ENCODE results near the gene SWAP70.

The SWAP70 gene

DNA sequence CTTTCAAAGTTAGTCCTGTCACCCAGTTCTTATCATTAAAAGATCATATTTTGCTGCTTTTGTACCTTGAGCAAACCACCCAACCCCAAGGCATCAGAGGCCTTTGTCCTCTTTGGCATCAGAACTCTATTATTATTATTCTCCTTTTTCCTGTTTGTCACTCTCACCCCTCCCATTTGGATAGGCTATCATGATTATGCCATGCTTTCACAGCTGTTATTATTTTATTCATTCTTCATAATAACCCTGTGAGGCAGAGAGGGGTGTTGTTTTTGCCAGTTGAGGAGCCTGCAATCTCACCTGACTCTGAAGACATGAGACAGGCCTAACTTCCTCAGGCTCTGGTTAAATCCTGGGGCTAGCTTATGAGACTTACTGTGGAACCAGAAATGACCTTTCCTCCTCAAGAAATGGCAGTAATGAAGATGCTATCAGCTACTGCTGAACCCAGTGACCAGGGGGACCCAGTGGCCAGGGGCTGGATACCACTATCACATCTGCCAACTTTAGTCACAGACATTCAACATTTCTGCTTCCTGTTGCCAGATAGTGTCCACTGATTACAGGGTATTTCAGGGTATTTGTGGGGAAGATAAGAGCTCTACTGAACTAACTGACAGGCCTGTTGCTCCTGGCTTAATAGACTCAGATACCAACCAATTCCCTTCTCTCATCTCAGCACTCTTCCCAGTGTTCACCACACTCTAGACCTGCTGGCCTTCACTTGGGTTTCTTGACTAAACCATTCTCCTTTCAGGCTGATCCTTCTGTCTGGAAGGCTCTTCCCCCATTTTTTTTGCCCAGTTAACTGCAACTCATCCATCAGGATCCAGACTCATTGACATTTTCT is 11.8 kb upstream of the SWAP70 start:
- no peak for DNase-seq

DNA sequence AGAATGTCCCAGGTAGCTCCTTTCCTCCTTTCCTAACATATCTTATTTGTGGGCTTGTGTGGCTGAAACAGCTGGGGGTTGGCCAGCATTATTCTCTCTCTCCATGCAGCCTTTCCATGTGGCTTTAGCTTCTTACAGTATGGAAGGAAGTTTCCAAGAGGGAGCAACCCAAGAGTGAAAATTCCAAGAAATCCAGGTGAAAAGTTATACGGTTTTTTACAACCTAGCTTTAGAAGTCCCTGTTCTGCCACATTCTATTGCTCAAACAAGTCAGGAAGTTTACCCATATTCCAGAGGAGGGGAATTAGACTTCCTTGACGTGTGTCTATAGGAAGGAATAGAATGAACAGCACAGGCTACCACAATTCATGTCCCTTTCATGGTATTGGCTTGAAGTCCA is 10.0 kb upstream of the SWAP70 start:
- DNase-seq, result no peak

DNA sequence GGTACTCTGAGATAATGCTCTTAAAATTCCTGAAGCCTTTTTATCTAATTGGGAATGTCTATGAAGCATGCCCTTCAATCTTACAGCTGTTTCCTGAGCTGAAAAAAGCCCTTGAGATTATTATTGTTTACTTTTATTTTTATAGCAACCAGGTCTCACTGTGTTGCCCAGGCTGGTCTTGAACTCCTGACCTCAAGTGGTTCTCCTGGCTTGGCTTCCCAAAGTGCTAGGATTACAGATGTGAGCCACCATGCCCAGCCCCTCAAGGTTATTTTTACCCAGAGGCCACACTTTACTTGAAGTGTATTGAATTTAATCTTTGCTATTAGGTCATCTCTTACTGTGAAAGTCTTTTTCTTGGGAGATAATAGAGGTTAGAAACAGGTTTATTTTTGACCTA is 7.0 kb upstream of the SWAP70 start:
- DNase-seq, result no peak

DNA sequence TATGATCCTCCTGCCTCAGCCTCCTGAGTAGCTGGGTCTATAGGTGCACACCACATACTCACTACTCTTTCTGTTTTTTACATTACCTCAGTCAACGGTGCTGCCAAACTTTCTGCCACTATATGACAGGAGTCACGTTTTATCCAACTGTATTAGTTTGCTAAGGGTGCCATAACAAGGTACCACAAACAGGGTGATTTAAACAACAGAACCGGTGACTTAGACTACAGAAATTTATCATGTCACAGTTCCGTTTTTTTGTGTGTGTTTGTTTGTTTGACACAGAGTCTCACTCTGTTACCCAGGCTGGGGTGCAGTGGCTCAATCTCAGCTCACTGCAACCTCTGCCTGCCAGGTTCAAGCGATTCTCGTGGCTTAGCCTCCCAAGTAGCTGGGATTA is 6.3 kb upstream of the SWAP70 start:
- DNase-seq, result no peak

DNA sequence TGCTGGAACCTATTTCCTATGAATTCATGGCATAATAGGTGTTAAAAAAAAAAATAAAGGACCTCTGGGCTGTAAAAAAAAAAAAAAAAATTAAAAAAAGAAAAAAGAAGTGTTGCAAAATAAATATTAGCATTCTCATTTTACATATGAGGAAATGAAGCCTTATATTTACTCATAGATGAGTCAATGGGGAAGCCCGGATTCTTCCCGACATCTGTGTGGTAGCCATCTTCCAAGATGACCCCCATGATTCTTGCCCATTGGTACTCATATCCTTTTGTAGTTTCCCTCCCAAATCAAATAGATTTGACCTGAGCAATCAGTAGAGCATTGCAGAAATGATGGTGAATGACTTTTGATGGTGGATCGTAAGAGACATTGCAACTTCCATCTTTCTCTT is 3.0 kb upstream of the SWAP70 start:
- DNase-seq, result no peak

DNA sequence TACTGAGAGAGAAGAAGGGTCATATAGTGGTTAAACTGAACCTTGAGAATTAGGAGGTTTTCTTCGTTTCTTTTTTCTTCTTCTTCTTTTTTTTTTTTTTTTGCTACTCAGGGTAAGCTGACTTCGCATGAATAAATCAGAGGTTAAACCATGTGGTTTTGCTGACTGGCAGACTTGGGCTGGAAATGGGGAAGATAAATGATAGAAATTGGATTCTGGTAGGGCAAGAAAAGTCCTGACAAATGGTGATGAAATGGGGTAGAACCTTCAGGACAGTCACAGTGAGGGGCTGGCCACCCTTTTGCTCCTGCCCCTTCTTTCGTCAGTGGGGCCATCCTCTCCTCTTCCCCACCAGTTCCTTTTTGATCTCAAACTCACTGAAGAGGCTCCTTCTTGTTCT is 1.6 kb upstream of the SWAP70 start:
- no peak for DNase-seq

DNA sequence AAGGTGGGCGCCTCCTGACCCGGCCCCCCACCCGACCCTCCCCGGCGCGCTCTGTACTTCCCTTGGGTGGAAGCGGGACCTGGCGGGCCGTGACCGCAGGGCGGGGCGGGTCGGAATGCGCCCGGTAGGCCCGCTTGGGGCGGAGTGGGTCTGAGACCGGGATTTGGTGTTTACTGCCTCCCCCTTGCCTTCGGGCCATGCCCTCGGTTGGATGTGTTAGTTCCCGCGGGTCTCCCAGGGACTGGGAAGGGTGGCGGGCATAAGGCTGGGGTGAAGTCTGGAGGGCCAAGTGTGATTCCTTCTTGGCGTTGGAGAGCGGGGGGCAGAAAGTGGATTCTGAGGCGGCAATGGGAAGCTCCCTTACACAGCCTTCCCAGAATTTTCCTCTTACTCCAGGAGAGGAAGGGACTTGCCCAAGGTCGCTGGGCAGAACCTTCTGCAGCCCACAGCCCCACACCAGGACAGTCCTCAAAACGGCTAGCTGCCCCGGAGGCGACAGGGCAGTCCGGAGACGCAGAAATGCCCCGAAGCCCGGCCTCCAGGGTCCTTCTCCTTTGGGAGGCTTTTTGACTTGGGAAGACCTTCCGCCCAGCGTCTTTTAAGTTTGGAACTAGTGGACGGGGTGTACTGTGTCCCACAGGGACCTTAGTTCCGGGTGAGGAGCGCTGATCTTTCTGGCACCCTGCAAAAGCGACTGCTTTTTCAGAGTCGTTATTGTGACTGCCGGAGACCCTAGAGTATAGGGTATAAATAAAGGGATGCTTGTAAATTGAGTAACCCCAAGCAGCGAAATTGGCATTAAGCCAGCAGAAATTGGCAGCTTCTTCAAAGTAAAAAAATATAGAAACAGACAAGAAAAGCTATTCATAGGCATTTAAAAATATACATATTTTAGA is 647 bp downstream of the SWAP70 start:
- no peak for DNase-seq

DNA sequence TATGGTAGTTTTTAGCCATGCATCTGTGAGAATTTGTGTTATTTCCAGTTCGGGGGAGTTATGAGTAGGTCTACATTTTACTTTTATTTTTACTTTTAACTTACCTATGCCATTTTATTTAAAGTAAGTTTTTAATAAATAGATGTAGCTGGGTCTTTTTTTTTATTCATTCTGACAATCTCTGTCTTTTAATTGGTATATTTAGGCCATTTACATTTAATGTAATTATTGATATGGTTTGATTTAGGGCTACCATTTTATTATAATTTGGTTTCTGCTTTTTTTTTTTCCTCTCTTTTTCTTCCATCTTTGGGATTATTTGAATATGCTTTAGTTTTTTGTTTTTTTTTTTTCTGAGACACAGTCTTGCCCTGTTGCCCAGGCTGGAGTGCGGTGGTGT is 1.9 kb downstream of the SWAP70 start:
- DNase-seq, result no peak

DNA sequence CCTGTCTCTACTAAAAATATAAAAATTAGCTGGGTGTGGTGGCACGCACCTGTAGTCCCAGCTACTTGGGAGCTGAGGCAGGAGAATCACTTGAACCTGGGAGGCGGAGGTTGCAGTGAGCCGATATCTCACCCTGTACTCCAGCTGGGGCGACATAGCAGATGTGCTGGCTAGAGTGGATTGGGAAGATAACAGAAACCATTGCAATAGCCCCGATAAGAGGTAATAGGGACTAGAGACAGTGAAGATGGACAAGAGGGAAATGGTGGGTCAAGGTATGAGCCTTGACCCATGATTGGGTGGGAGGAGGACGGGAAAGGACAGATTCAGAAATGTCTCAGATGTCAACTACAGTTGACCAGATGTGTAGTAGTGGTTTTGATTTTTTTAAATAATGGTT is 6.1 kb downstream of the SWAP70 start:
- DNase-seq, result no peak

DNA sequence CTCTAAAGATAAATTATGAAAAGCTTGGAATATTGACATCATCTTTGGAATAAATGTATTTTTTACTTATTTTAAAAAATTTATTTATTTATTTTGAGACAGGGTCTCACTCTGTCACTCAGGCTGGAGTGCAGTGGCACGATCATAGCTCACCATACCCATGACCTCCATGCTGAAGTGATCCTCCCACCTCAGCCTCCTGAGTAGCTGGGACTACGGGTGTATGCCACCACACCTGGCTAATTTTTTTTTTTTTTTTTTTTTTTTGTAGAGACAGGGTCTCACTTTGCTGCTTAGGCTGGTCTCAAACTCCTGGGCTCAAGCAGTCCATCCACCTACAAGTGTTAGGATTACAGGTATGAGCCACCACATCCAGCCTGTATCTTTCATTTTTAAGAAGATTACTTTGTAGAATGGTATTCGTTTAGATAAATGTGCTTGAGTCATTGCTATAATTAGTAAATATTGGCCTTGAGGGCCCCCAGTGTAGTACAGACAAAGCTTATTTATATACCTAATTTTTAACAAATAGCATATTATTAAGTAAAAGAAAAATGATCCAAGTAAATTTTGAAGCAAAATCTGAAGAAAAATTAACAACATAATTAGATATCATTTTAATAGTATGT is 8.5 kb downstream of the SWAP70 start:
- DNase-seq, result no peak

DNA sequence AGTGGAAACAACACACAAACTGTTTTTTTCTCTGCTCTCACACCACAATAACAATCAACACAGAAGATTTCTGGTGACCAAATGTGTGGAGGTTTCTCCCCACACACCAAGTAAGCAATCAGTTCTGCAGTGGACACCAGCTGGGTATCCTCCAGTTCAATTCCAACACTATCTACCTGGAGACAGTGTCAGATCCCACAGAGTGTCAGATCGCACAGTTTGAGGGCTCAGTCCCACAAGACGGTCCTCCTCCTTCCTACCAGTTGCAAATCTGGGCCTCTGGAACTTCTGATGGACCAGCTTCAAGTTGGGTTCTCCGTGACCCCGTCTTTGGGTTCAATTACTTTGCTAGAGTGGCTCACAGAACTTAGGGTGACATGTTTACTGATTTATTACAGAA is 9.0 kb downstream of the SWAP70 start:
- no peak for DNase-seq

DNA sequence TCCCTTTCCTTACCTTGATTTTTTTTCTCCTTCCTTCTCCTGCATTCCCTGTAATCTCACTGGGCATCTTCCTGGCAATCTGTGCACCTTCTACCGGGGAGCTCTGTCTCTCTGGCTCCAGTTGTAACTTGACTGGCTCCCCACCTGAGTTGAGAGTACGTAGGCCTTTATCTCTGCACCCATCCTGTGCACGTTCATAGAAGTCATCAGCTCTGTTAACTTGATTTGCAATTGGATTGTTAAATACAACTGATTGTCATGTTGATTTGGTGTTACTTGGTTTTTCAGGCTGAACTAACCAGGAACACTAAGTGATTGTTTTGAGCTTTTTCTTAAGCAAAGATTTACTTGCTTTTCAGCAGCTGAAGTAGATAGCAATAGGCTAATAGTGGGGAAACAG is 11.8 kb downstream of the SWAP70 start:
- no peak for DNase-seq

DNA sequence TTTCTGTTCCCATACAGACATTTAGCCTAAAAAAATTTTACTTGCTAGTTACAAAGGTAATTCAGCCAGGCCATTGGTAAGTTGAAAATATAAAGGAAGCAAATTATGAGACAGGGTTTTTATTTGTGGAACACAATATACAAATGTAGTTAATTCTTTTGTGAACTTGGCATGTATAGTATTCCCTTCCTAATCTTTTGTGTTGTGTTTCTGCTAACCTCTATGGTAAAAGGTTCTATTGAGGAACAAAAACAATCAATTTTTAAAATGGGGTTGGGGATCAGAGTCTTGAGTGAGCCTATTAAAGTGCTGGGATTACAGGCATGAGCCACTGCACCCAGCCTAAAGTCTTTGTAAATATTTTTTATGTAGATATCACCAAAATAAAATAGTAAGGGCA is 14.1 kb downstream of the SWAP70 start:
- no peak for DNase-seq

DNA sequence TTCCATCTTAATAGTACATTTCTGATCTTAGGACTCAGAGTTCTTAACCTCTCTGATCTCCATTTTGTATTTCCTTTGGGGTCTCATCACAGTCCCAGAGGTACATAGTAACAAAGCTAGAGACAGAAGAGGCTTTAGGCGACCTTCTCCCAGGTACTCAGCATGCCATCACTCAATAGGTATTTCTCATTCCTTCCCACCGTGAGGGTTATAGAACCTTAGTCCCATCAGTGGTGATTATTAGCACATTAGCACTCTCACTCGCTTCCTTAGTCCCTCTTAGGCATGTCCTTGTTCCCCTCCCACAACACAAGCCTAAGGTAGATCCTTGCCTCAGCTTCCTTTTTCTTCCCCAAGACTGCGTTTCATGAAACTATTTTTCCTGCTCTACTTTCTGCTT is 14.7 kb downstream of the SWAP70 start:
- DNase-seq, result no peak

DNA sequence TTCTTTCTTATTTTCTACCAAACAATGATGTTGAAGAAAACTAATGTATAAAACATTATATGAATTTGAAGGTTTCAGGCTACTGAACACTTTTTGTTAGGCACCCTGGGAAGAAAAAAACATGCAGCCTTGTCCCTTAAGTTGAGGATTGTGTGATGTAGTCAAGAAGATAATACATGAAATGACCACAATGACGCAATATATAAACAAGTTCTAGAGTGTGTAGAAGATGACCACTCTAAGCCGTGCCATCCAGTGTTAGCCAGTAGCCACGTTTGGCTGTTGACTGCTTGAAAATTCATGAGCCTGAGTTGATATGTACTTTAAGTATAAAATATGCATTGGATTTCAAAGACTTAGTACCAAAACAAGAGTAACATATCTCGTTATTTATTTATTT is 16.2 kb downstream of the SWAP70 start:
- no peak for DNase-seq

DNA sequence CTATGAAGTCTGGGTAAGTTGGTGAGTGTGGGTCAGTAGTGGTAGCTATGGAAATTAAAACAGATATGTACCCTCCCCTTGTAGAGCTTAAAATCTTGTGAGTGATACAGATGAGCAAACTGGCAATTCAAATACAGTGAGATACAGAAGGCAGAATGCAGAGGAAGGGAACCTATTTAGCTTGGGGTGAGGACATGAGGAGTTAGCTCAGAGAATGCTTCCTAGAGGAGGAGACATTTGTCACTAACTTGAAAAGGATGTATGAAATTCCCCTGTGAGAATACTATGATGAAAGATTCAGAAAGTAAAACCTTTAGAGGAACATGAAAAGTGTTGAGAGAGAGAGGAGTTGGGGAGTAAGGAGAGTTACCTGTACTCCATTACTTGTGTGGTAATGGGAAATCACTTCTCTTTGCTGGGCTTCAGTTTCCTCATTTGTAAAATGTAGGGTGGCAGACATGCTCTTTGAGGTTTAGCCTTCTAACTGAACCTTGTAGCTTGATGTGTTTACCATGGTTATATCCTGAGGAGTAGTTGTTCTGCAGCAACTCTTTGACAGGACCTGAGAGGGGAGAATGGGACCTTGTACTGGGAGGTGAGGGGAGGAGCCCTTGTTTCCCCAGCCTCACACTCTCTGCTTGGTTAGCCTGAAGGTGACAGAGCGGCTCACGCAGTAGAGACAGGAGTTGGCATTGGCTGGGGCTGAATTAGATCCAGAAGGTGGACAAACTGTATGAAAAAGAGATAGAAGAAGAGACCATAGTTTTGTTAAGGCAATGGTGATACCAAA is 17.9 kb downstream of the SWAP70 start:
- DNase-seq, result no peak

DNA sequence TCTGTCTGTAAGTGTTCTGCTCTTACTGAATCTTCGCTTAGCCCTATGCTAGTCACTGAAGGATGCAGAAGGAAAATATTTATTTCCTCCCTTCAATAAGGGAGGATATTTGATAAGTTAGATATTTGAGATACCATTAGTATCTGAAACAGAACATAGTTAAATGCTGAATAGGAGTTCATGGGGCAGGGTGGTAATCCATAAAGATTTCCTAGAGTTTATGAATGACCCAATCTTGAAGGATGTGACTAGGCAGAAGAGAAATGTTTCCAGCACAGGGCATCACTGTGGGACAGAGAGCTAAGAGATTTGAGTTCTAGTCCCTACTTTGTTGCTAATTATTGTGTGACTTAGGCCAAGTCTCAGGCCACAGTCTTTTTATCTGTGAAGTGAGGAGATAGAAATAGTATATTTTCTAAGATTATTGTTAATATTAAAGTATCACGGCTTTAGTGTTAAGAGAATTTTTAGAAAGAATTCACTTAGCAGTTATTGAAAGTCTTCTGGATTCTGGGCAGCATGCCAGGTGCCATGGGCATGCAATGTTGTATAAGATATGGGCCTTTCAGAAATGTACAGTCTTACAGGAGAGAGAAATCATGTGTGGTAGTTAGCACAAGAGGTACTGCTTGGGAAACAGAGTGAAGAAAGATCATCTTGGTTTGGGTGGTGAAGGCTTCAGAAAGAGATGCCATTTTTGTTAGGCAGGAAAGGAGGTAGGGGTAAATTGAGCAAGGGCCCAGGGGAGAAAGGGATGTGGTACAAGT is 24.0 kb downstream of the SWAP70 start:
- DNase-seq, result no peak

DNA sequence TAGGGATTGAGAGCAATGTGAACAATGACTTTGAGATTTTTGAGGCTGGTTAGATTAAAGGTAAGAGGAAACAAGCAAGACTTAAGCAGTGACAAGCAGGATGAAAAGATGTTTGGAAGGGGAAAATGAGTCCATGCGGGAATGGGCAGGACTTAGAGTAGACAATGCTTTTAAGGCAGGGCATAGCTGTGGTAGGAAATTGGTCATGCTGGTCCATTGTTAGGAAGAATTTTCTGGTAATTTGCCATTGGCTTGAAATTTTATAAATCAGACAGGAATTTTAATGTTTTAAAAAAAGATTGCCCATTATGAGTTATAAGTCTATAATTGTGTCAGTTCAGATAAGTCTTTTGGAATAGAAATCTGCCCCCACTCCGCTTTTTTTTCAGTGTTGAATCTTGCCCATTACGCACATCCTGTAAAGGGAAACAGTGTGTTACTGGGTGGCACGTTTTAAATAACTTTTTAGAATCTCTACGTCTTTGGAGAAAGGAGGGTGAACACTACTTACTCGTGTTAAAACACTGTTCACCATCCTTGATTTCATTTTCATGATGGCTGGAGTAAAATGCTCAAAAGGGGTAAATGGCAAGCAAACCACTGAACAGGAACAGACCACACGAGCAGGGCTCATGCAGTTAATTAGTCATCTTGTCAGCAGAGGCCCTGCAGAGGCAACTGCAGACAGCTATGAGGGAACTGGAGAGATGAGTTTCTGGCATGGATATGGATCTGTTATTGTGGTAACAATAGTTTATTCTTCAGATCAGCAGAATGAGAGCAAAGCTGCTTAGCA is 25.0 kb downstream of the SWAP70 start:
- DNase-seq, result no peak

DNA sequence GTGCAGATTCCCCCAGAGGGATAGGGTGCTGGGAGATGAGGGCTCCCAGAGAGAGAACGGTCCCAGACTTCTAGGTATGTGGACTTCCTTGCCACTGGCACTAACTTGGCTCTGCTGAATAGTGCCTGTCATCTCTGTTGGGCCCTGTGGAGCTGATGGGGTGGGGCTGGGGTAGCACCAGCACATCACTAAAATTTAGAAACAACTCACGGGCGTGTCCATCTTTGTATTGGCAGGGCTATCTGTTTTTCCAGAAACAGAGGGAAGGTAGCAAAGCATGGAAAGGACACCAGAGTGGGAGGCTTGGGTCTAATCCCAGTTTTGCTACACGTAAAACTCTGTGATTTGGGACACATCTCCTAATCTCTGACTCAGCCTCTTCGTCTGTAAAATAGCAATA is 25.8 kb downstream of the SWAP70 start:
- no peak for DNase-seq

DNA sequence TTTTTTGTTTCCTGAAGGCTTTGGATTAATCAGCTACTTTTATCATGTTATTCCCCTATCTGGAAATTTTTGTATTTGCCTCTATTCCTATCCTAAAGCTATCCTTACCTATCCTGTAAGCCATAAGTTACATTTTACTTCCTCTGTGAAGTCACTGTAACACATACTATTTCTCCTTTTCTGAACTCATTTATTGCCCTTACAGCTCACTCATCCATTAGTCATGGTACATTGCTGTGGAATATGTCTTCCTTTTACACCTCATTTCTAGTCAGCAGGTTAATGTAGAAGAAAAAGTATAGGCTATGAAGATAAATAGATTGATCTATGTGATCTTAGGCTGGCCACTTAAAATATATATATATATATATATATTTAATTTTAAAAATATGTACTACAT is 28.0 kb downstream of the SWAP70 start:
- no peak for DNase-seq

DNA sequence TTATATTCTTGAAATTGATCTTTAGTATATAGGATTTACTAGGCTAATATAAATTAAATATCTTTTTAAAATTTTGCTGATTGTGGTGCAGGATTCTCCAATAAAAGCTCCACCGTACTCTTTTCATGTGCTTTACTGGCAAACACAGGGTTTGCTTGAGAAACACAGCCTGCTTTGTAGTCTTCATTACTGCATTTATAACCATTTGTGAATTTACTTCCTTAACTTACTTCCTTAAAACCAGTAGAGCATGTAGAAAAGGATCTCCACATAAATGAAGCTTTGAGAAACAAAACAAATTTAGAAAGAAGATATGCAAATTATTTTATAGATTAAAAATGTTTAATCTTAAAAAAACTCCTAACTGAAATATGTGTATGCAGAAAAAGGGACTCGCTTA is 28.8 kb downstream of the SWAP70 start:
- DNase-seq, result no peak
